HG03045 (cell line): Measurements from ENCODE around the gene UBE2O.

Experiments
- ATAC-seq: cut with Tn5 transposase; IDR thresholded peaks from one replicate; pipeline ENCODE4 v1.9.1; 2021; ENCODE audit warnings: mild to moderate bottlenecking, moderate library complexity; ENCODE audit not compliant: unreplicated experiment

The UBE2O gene

GRCh38 chr17:76452660-76453430 lies at the start of gene UBE2O:
Gene UBE2O (minus strand): TSS chr17:76453152. CDS start chr17:76453141, 11 bp downstream.
- ATAC-seq = peak; percentile 89

GRCh38 chr17:76501827-76502307 lies 48.9 kb upstream of the UBE2O start:
- no peak for ATAC-seq

GRCh38 chr17:76501018-76501826 lies 48.3 kb upstream of the UBE2O start, which contains the start of gene RHBDF2:
Gene RHBDF2 (minus strand): TSS chr17:76501423. CDS start chr17:76481524, 19,899 bp downstream.
- ATAC-seq = peak; percentile 71

- no peak for ATAC-seq
These were observed 47.7 kb upstream of the UBE2O start for GRCh38 chr17:76500747-76501017.

GRCh38 chr17:76500074-76500746 lies 47.3 kb upstream of the UBE2O start:
- ATAC-seq = no peak

GRCh38 chr17:76499267-76499667 lies 46.3 kb upstream of the UBE2O start:
- ATAC-seq = no peak

GRCh38 chr17:76498876-76499251 lies 45.9 kb upstream of the UBE2O start:
- no peak for ATAC-seq

GRCh38 chr17:76497979-76498875 lies 45.3 kb upstream of the UBE2O start:
- ATAC-seq = no peak

- no peak for ATAC-seq
These were observed 44.7 kb upstream of the UBE2O start for GRCh38 chr17:76497699-76497978.

GRCh38 chr17:76496464-76496863 lies 43.5 kb upstream of the UBE2O start:
- no peak for ATAC-seq

- ATAC-seq = no peak
These were observed 42.9 kb upstream of the UBE2O start for GRCh38 chr17:76495663-76496400.

GRCh38 chr17:76493505-76494167 lies 40.7 kb upstream of the UBE2O start:
- ATAC-seq = peak; percentile 11

- peak; percentile 29 for ATAC-seq
These were observed 40.1 kb upstream of the UBE2O start for GRCh38 chr17:76492989-76493501.

GRCh38 chr17:76492123-76492988 lies 39.4 kb upstream of the UBE2O start:
- ATAC-seq = peak; percentile 43

- ATAC-seq = peak; percentile 1
These were observed 38.5 kb upstream of the UBE2O start for GRCh38 chr17:76491271-76492122.

- ATAC-seq = no peak
These were observed 37.3 kb upstream of the UBE2O start for GRCh38 chr17:76490112-76490710.
